ENCODE measurements around the gene MYO9A.

- no peak for TF ChIP-seq CTCF (conservative IDR thresholded peaks at IDR 0.05; ENCODE audit: low read depth, low read length)
- TF ChIP-seq EZH2 (IDR thresholded peaks at IDR 0.05; ENCODE audit: borderline replicate concordance, low read depth, low read length, poor library complexity, severe bottlenecking): no peak
Observed at GRCh38 chr15:72009222-72009621, 108.7 kb downstream of the MYO9A start.
